GM19397 (cell line): ENCODE data around the gene KSR1.

Source experiments
- ATAC-seq: cut with Tn5 transposase; IDR thresholded peaks from one replicate; pipeline ENCODE4 v1.9.1; 2021; ENCODE audit warnings: mild to moderate bottlenecking, moderate library complexity; ENCODE audit not compliant: unreplicated experiment

Gene KSR1

DNA sequence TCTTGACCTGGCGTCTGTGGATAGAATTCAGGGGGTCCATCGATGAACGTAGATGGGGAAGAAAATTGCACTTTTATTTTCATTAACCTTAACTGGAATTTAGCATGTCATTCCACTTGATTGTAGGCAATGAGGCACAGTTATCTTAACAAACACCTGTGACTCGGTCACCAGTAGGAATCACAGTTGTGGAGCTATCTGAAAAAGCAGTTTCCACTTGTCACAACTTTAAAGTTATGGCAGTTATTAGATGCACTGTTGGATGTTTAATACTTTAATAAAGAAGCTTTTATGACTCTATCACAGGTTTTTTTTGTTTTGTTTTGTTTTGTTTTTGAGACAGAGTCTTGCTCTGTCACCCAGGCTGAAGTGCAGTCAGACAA, 91.0 kb downstream of the KSR1 start:
- ATAC-seq = no peak

DNA sequence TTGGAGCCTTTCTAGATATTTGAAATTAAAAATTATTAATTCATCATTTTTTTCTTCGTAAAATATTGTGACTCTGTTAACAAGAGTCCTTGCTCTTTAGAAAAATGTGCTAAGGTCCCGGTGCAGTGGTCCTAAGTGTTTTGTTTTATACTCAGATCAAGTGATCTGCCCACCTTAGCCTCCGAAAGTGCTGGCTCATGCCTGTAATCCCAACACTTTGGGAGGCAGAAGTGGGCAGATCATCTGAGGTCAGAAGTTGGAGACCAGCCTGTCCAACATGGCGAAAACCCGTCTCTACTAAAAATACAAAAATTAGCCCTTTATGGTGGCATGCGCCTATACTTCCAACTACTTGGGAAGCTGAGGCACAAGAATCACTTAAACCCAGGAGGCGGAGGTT, 92.1 kb downstream of the KSR1 start:
- ATAC-seq = no peak

DNA sequence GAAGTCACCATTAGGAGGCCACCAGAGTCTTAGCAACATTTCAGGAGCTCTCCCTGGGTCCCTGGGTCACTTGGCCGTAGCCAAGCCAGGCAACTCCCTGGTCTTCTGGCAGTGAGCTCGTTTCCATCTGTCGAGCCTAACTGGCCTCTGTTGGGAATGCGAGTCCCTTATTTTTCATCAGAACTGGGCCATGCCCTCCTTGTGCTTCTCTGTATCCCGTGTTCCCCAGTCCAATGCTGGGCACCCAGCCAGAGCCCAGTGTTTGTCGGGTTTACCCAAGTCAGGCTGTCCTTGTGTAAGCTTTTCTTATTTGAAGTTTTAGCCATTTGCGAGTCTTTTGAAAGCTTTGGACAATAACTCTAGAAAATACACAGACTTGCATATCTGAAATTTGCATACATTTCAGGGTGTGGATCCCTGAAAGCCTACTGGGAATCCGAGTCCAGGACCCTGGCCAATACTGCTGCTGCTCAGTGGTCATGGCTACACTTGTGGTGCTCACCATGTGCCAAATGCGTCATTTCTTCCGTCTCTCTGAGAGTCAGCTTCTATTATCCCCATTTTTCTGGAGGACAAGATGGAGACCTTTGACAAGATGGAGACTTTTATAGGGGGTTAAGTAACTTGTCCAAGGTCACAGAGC, 93.1 kb downstream of the KSR1 start:
- no peak for ATAC-seq

DNA sequence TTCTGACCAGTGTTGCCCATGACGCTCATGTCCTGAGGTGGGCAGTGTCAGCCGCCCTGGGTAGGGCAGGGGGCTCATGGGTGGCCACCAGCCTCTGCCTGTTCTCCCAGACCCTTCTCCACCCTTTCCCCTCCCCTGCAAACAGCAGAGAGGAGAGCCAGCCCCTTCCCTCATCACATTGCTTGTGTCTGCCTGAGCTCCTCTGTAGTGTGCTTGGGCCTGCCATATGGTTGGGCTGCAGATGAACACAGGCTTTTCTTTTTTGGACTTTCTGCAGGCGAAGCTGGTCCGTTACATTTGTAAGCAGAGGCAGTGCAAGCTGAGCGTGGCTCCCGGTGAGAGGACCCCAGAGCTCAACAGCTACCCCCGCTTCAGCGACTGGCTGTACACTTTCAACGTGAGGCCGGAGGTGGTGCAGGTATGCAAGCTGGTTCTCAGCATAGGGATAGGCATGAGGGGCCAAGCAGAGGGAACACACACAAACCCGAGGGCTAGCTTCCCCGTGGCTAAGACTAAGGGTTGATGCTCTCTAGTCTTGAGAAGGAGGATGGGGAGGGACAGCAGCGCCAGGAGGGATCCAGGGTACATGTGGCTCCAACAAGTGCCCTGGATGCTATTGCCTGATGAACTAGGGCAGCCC, 94.2 kb downstream of the KSR1 start:
- ATAC-seq = no peak

DNA sequence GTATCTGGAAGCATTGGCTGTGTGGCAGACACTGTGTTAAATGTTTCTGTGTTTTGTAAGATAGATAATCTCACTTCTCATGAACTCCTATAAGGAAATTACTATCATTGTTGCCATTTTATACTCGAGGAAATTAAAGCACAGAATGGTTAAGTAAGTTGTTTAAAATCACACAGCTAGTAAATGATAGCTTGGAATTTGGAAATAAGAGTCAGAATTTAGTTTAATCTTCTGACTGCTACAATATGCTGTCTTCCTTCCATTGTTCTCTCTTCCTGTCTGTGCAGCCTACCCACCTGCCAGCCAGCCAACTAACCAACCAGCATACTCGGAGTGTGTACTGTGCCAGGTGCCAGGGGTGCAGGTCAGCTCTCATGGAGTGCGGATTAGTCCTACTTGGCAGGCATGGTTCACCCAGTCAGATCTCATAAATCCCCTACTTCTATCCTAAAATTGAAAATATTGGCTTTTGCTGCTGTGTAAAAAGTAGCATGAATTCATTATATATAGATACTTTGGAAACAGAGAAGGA, 94.8 kb downstream of the KSR1 start:
- ATAC-seq = no peak

DNA sequence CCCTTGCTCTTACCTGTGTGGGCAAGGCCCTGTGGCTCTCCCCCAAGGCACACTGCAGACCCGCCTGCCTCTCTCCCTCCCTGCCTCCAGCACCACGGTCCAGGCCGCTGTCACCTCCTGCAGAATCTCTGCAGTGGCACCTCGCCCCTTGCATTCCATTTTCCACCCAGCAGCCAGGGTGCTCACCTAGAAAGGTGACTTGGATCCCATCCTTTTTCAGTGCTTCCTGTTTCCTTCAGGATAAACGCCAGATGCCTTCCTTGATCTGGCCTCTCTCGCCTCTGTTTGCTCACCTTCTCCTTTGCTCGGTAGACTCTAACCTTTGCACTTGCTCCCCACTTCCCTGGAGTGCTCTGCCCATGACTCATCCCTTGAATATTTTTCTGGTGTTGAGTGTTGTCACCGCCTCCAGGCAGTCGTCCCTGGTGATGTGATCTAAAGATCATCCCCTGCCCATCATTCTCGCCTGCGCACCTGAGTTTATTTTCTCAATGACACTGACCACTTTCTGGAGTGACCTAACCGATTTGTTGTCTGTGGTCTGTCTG, 95.5 kb downstream of the KSR1 start:
- ATAC-seq = no peak

DNA sequence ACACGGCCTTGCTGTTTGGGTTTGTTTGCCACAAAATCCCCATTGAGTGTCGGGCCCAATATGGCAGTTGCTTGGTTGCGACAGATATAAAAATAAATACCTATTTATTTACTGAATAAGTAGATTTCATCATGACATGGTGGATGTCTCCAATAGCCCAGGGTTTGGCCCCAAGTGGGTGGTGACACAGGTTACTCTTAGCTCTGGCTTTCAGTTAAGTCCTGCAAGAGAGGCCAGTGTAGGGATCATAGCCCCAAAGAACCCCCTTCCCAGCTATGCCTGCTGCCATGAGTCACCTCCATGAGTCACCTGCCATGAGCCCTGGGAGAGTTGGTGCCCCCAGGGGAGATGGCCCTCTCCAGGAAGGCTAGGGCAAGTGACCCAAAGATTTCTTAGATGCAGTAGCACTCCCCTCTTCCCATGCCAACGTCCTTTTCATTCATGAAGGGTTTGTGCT, 96.1 kb downstream of the KSR1 start:
- ATAC-seq = no peak

DNA sequence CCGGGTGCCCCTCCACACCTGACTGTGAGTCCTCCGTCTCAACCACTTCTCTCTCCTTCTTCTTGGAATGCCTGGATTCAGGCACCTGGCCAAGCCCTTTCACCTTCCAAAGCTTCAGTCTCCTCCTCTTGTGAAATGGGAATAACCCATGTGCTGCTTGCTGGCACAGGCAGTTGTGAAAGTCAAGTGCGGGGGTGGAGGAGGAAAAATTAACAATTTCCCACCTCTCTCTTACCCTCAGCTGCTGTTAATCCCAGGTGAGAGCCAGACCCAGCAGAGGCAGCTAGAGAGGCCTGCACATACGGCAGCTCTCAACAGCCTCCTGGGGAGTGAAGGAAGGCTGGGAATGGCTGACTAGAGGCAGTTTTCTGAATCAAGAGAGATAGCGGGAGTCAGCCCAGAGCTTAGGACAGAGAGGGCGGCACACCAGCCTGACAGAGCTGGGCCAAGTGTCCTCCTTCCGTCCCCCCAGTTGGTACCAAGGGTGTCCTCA, 96.8 kb downstream of the KSR1 start:
- ATAC-seq = no peak

DNA sequence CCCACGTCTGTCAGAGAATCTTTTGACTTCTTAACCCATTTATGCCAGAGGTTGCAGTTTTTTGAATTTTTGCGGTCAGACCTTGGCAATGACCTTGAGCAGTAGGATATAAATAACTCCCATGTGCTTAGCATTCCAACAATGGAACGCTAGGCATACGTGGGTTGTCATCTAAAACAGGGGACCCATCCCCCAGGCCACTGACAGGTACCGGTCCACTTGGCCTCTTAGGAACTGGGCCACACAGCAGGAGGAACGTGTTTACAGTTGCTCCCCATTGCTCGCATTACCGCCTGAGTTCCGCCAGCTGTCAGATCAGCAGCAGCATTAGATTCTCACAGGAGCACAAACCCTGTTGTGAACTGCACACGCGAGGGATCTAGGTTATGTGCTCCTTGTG, 97.9 kb downstream of the KSR1 start:
- ATAC-seq = no peak

DNA sequence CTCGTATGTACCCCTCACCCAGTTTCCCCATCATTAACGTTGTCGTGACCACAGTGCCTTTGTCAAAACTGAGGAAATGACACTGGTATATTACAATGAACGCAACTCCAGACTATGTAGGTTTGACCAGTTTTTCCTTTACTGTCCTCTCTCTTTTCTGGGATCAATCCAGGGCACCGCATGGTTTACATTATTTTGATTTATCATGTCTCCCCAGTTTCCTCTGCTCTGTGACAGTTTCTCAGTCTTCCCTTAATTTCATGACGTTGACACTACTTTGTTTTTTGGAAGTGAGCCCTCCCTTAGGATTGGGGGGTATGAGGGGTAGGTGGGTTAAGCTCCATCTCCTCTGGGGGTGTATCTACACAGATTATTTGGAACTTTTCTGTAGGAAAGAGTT, 98.7 kb downstream of the KSR1 start:
- no peak for ATAC-seq

DNA sequence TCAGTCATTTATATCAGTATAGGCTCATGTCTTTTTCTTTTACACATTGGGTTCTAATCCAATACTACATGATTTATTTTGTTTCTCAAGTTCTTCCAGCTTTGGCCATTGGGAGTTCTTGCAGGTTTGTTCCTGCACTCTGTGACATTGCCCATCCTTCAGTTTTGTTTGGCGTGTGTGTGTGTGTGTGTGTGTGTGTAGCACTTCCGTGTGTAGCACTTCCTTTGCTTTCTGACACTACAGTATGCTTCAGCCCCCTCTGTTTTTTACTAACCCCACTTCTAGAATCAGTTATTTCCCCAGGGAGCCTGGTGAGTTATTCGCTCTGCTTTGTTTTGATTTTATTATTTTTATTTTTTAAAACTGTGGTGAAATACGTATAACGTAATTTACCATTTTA, 99.1 kb downstream of the KSR1 start:
- no peak for ATAC-seq

DNA sequence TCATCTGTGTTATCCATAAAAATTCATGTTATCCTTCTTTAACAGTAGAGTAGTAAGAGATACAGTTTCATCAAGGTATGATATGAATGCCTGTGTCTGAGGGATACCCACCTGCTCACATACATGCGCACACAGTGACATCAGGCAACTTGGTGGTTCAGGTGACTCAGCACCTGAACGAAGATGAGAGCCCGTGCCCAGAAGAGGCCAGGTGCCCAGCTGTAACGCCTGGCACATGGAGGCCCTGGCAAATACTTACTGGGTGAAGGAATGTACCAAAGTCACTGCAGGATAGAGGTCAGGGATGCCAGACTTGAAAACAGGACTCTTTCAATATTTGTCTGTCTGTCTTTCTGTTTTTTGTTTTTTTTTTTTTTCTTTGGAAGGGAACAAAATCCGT, 102.1 kb downstream of the KSR1 start:
- ATAC-seq = no peak

DNA sequence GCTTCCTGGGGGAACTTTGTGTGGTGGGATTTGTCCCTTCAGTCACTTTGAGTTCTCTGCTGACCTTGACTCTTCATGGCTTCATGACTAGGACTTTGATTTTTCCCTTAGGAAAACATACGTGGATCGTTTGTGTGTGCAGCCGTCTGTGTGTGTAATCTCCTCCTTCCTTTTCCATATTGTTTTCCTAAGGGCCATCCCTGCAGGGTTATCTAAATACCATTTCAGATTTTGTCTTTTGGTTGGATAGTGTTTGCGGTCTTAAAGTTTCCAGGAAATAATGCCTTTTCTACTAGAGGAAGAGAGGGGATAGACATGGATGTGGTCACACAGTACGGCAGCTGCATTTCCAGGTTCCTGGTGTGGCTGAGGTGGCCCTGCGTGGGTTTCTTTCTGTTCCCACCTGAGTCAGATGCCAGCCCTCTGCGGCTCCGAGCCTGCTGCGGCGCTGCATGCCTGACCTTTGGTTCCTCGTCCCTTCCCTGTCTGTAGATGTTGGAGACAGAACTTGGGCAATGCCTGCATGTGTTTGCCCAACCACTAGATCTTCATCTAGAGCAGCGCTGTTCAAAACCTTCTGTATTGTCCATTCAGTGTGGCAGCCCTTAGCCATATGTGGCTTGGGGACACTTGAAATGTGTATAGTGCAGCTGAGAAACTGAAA, 102.7 kb downstream of the KSR1 start:
- ATAC-seq = no peak

DNA sequence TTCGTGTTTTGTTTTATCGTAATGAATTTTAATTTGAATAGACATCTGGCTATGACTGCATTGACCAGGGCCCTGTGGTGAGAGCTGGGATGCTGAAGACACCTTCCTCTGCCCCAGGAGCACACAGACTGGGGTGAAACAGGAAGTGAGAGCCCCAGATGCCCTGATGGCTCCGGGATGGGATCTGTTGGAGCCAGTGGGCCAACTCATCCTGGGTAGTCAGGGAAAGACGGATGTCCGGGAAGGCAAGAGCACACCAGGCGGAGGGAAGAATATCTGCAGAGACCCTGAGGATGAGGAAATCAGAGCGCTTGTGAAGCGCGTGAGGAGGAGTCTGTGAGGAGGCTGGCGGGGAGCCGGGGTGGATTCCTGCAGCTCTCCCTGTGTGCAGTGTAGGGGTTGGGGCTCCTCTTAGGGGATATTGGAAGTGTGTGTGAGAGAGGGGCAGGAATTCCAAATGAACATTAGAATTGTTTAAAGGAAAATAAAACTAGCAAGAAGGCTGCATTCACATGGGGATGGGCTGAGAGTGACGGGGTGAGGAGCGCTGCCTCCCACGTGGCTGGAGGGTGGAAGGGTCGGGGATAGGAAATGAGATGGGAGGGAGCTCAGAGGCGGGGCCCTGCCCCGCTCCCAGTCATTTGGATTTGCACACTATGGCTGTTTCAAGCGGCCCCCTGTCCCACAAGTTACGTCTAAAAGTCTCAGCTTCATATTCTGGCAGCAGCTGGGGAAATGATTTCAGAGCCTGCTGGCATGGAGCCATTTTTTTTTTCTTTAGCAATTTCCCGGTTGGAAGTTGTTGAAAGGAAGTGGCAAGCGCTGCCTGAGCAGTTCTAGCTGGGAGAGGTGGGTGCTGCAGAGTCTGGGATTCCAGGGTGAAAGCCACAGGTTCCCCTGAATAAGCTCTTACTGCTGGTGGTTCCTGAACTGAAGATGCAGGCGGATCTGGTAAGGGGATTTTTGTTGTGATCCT, 103.5 kb downstream of the KSR1 start:
- ATAC-seq = no peak

DNA sequence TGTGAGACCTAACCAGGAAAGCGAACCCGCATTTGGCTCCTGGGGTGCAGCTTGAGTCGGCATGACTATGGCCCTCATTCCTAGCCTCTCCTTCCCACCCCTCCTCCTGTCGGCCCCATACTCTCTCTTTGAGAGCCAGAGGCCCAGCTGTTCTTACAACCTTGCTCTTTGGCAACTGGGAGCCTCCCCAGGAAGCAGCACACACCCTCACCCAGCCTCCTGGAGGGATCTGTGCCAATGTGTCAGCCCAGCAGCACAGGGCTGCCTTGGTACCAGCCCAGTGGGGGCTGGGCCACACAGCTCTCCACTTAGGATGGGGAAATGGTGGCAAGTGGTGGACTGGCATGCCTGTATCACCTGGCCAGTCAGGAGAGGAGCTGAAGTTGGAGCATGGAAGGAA, 104.4 kb downstream of the KSR1 start:
- no peak for ATAC-seq

DNA sequence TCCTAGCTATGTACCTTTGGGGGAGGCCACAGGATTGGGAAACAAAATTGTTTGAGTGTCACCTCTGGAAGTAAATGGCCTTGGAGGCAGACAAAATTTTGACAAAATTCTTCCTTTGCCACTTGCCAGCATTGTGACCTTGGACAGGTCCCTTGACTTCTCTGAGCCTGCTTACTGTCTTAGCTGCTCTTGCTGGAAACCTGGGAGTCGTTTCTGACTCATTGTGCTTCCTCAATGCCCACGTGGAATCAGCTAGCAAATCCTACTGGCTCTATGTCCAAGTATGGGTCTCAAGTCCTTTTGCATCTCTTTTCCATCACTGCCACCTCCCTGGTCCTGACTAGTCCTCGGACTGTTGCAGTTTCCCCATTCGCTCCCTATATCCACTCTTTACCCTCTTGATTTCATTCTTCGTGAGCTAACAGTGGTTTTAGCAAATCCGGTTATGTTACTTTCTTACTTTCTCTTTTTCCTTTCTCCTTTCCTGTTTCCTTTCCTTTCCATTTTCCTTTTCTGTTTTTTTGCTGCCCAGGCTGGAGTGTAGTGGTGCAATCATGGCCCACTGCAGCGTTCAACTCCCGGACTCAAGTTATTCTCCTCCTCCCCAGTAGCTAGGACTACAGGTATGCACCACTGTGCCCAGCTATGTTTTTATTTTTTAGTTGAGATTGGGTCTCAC, 106.7 kb downstream of the KSR1 start:
- ATAC-seq = no peak

DNA sequence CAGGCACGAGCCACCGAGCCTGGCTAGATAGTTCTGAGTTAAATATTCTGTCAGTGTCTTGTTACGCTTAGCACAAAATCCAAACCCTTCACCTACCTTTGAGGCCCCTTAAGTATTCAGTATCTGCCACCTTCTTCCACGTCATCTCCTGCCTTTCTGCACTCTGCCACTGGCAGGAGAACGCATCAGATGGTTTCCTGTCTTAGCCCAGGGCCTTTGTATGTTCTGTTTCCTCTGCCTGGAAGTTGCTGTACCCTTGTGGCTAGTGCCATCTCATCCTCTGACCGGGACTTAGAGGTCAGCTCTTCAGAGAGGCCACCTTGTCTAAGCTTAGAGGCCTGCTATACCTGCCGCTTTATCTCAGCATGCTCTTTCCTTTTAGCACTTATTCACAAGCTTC, 107.3 kb downstream of the KSR1 start:
- no peak for ATAC-seq

DNA sequence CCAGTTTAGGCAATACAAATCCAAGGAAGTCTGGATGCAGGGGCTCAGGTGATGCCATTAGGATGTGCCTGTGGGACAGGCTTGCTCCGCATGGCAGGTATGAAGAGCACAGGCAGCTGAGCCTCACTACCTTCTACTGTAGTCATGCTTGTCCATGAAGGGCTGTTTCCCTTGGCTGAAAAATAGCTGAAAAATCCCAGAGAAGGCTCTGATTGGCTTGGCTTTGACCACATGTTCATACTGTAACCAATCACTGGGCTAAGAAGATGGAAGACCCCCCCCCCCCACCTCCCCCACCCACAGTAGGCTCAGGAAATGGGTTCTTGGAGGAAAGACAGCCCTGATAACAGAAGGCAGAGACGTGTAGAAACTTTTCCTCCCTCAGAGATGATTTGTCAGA, 108.2 kb downstream of the KSR1 start:
- ATAC-seq = no peak

DNA sequence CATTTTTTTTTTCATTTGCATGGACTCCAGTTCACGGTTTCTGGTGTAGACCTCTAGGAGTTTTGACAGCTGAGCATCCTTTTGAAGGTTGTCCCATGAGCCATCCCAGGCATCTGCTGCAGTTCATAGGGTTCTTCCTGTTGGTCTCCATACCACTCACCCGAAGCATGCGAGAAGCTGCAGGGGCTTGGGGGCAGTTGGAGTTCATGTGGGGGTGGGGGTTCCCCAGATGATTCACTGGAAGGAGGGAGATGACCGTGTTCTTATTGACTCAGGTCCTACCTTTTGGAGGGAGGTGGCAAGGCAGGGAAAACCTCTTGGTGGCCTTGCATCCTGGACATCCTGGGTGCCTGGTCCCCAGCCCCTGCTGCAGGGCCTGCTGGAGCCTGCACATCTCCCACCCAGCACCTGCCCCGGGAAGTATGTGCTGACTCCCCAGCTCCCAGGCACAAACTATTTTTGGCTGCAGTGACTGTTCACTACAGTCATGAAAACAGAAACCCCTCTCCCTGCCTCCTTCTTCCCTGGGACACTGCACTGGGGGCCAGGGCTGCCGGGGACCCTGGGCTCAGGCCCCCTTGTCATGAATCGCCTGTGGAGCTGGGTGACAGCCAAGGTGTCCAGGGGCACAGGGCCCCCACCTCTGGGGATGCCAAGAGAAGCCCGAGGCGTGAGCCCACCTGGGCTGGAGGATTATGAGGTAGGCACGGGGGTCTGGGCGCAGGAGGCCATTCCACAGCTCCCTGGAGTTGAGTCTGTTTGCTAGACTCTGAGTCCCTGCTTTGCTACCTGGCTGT, 109.8 kb downstream of the KSR1 start:
- ATAC-seq = no peak
